Measurements from ENCODE around the gene UBL7.
"Not testable (repeated sequence)": the region's sequence is repeated elsewhere in the genome, so short reads cannot be mapped to it uniquely, and the experiment has no call there.

GRCh38 chr15:74457036-74457435 lies 3.9 kb downstream of the UBL7 start:
- not testable (repeated sequence) for TF ChIP-seq EZH2 (IDR thresholded peaks at IDR 0.05; ENCODE audit: borderline replicate concordance, insufficient read depth, low read length, poor library complexity, severe bottlenecking); CTCF (IDR thresholded peaks at IDR 0.05; ENCODE audit: poor library complexity, severe bottlenecking); RAD21 (conservative IDR thresholded peaks at IDR 0.05); TAF1 (IDR thresholded peaks at IDR 0.05; ENCODE audit: low read depth); REST (IDR thresholded peaks at IDR 0.05; ENCODE audit: borderline replicate concordance); MXI1 (conservative IDR thresholded peaks at IDR 0.05; ENCODE audit: poor library complexity, severe bottlenecking); EP300 (conservative IDR thresholded peaks at IDR 0.05; ENCODE audit: poor library complexity, severe bottlenecking); SMC3 (conservative IDR thresholded peaks at IDR 0.05; ENCODE audit: poor library complexity); POLR2AphosphoS5 (IDR thresholded peaks at IDR 0.05)

Measured in neural cell (in vitro differentiated cells).